Measurements from ENCODE around the gene BRD8.

The BRD8 gene

DNA sequence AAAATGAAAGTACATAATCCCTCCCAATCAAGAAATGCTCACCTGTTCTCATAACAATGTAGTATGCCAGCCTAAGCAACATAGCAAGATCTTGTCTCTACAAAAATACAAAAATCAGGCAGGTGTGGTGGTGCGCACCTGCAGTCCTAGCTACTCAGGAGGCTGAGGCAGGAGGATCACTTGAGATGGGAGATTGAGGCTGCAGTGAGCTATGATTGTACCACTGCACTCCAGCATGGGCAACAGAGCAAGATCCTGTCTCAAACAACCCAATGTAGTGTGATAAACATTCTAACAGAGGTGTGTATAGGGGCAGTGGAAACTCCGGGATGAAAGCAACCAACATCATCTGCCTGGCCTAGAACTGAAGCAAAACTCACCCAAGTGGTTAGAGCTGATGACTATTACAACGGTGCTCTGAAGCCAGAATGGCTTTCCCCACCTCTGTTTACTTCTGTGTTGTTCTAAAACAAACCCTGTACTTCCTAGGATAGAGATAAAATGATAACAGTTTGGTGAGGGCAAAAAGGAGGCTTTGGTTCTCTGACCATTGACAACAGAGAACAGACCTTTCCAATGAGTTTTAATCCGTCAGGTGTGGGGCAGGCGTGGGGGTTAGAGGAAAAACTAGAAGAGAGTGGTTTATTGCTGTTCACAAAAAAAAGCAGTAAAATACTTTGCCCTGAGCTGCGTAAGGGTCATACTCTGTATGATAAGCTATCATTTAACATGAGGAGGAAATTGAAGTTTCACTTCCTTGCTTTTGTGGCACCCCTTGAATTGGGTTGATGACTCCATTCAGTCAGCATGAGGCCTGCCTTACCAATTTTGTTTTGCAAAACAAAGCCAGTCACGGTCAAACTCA is 75.7 kb downstream of the BRD8 start:
- DNase-seq (ENCODE audit: low spot score), result no peak

DNA sequence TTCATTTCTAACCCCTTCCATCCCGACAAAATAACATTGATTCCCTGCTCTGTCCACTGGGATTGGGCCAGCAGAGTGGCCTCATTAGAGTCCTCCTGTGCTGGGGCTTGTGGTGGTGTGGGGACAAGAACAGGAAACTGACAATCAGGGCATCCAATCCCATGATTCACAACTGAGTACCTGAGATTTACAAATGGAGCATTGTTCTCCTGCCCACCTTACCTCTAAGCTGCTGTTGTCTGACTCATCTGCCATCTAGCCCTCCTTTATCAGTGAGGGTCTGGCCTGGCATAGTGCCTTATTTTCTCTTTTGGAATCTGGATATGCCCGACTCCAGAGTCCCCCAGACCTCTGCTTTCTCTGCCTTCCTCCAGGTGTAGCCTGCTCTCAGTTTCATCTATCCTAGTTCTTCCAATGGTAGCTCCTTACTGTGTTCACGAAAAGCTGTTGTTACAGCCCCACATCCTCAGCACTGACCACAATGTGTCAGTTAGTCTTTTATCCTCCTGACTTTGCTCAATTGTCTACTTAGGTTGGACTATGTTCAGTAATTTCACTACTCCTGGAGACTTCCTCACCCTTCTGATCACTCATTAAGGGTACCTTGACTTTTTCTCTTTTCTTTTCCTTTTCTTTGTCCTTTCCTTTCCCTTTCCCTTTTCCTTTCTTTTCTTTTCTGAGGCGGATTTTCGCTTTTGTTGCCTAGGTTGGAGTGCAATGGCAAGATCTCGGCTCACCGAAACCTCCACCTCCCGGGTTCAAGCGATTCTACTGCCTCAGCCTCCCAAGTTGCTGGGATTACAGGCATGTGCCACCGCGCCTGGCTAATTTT is 81.2 kb downstream of the BRD8 start:
- DNase-seq (ENCODE audit: low spot score), result no peak

DNA sequence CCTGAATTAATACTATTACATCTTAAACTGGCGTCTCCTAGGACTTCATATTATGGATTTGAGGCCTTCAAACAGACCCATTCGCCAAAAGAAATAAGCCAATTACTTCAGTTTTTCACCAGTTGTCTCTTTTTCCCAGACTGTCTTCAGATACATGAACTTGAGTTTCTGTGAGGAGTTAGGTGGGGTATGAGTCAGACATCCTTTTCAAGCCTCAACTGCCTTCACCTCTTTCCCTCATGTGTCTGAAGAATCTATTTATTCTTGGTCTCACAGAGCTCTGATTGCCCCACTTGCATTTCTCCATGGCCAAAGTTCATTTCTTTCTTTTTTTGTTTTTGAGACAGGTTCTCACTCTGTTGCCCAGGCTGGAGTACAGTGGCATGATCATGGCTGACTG is 82.1 kb downstream of the BRD8 start:
- DNase-seq (ENCODE audit: low spot score), result no peak

DNA sequence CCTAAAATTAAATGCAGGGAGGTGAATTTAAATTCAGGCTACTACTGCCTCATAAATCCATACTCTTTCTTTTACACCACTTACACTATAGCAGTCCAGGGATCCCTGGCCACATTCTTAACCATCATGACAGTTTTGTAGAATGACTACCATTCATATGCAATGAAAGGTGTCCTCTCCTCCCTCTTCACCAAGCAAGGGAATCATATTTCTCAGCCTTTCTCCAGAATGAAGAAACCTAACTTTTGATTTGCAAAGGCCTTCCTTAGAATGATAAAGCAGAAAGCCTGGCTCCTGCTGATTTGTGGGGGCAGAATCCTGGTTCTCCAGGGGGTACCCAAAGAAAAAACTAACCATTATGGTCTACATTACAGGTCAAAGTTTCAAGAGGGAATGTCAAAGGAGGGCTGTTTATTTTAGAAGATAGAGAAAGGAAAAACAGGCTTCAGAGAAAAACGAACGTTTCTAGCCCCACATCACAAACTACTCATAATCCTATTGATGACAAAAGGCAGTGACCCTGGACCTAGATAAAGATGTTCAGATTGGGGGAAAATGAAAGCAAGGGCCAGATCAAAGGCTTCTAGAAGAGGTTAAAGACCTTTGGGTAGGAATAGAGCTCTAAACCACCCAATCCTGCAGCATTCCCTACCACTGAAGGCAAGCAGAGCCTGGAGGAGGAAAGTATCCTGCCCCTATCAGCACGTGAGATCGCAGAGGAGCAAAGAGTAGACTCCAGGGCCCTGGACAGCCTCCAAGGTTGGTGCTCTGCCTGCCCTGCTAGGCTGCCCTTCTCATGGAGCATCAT is 83.1 kb downstream of the BRD8 start:
- DNase-seq (ENCODE audit: low spot score), result no peak

DNA sequence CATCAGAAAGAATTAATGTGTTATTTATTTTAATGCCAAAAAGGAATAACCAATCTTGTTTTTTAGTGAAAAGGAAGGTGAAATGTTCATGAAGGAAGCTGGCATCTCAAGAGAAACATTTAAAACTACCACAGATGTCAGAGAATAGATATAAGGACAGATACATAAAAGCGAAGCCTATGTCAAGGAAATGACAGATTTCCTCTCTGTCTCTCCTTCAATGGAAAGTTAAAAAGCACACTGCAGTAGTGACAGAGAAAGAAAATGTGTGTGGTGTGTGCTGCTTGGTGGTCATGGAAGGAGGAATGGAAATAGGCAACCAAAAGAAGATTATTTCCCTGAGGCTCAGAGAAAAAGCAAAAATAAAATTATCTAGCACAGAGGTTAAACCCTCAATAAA is 85.4 kb downstream of the BRD8 start:
- no peak for DNase-seq (ENCODE audit: low spot score)

DNA sequence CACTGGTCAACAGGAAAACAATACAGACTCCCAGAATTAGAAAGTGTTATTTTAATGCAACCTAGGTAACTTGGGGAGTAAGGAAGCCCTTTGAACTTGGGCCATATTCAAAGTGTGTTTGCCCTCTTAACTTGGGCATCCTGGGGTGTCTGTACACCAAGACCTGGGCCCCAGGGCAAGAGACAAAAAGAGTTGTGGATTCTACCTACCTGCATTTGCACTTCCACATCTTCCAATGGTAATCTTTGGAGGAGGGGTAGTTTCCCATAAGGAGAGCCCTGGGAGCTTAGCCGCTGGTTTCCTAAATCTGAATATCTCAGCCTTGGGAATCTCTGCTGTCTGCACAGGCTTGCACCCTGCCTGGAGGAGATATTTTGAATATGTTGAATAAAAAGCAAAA is 86.1 kb downstream of the BRD8 start:
- DNase-seq (ENCODE audit: low spot score), result no peak

DNA sequence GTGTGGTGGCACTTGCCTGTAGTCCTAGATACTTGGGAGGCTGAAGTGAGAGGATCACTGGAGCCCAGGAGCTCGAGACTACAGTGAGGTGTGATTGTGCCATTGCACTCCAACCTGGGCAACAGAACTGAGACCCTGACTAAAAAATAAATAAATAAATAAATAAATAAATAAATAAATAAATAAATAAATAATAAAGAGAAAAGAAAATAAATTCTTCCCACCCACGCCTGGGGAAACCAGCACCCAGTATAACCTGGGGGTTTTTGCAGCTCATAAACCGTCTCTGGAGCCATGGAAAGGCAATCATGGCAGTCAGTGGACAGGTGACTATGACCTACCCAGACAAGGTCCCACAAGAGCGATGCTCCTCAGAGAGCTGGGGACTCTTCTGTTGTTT is 86.7 kb downstream of the BRD8 start:
- DNase-seq (ENCODE audit: low spot score), result no peak

Data from Ammon's horn (tissue), 1 donor.